PC-3 (cell line): ENCODE measurements around the gene NFYC. TPM values are rescaled to one million over a fixed set of nuclear protein-coding genes. Genes with fewer than 3 reads are reported as not detected.

Experiments
- ATAC-seq: fragments of 200-7000 bp; cut with Tn5 transposase; 2 replicates; pipeline ENCODE4 v1.9.1; 2020; ENCODE audit warnings: mild to moderate bottlenecking, moderate library complexity
- BruUV-seq: library from RNA; stranded (reverse); fragments of 400-500 nt; replicated peaks from 2 replicates; lab custom pipeline; 2021; lab: Mats Ljungman, UMichigan
- CTCF ChIA-PET: fragments of 300-600 bp; sonication (Branson Sonifier 250); formaldehyde crosslinking; loops from one replicate; lab custom pipeline; 2022; ENCODE audit warnings: antibody characterized with exemption; lab: Charles Lee
- POLR2A ChIA-PET: fragments of 300-600 bp; sonication (Branson Sonifier 250); formaldehyde crosslinking; loops from one replicate; lab custom pipeline; 2022; ENCODE audit warnings: antibody characterized with exemption; ENCODE audit not compliant: unreplicated experiment; lab: Charles Lee
- DNase-seq: peaks from one replicate; pipeline ENCODE4 v3.0.0-alpha.2; 2015
- H2AFZ ChIP-seq: fragments of 300-600 bp; sonication (generic); 2 replicates; pipeline ENCODE4 v1.6.0; 2016; ENCODE audit warnings: antibody characterized with exemption, low read length
- H3F3A ChIP-seq: fragments of 300-600 bp; sonication (generic); one replicate; pipeline ENCODE4 v1.6.0; 2017; ENCODE audit warnings: antibody characterized with exemption, low read length, control low read depth, mild to moderate bottlenecking; ENCODE audit not compliant: unreplicated experiment
- H3K27ac ChIP-seq: fragments of 300-600 bp; sonication (generic); 2 replicates; pipeline ENCODE4 v1.5.1; 2016; ENCODE audit warnings: mild to moderate bottlenecking, low read length
- H3K27me3 ChIP-seq: fragments of 300-600 bp; sonication (generic); 2 replicates; pipeline ENCODE4 v1.6.1; 2016; ENCODE audit warnings: low read length, mixed read lengths
- H3K36me3 ChIP-seq: fragments of 300-600 bp; sonication (generic); 2 replicates; pipeline ENCODE4 v1.6.1; 2016; ENCODE audit warnings: low read depth, mixed run types, low read length, mixed read lengths
- H3K4me1 ChIP-seq: fragments of 300-600 bp; sonication (generic); 2 replicates; pipeline ENCODE4 v1.5.1; 2016; ENCODE audit warnings: low read length; ENCODE audit not compliant: insufficient read depth
- H3K4me2 ChIP-seq: fragments of 300-600 bp; sonication (generic); 2 replicates; pipeline ENCODE4 v1.6.0; 2016; ENCODE audit warnings: low read length
- H3K4me3 ChIP-seq: fragments of 300-600 bp; sonication (generic); 2 replicates; pipeline ENCODE4 v1.5.1; 2016; ENCODE audit warnings: mild to moderate bottlenecking, low read length, mixed read lengths
- H3K79me2 ChIP-seq: fragments of 300-600 bp; sonication (generic); 2 replicates; pipeline ENCODE4 v1.6.1; 2017; ENCODE audit warnings: low read length, mixed read lengths
- H3K9ac ChIP-seq: fragments of 300-600 bp; sonication (generic); 2 replicates; pipeline ENCODE4 v1.6.0; 2016; ENCODE audit warnings: mild to moderate bottlenecking, low read length
- H3K9me2 ChIP-seq: fragments of 300-600 bp; sonication (generic); replicated peaks from 2 replicates; pipeline ENCODE4 v1.6.1; 2016; ENCODE audit warnings: mixed run types, low read length, mixed read lengths
- H3K9me3 ChIP-seq: fragments of 300-600 bp; sonication (generic); 2 replicates; pipeline ENCODE4 v1.6.1; 2016; ENCODE audit warnings: low read length, mixed read lengths
- H4K20me1 ChIP-seq: fragments of 300-600 bp; sonication (generic); 2 replicates; pipeline ENCODE4 v1.6.1; 2016; ENCODE audit warnings: low read length, mixed read lengths
- EZH2 ChIP-seq: fragments of 300-600 bp; sonication (generic); IDR thresholded peaks from one replicate; pipeline ENCODE4 v1.6.1; 2017; ENCODE audit warnings: antibody characterized with exemption, mild to moderate bottlenecking, low read length; ENCODE audit not compliant: unreplicated experiment
- EZH2phosphoT487 ChIP-seq: fragments of 300-600 bp; sonication (generic); IDR thresholded peaks from 2 replicates; pipeline ENCODE4 v1.6.1; 2018; ENCODE audit warnings: mild to moderate bottlenecking, antibody characterized with exemption, low read length, borderline replicate concordance
- intact Hi-C: fragments of 100-400 bp; cut with micrococcal nuclease; formaldehyde crosslinking; loops from 2 replicates; pipeline ENCODE4 v1.9.0; 2023
- total RNA-seq: library from RNA; depleted of rRNA; stranded (reverse); fragments of >200 nt; gene quantifications from 2 replicates; pipeline ENCODE4 v1.2.3, GENCODE V29; 2014
- TF ChIP-seq, protein P1 (sequence below): fragments of 300-600 bp; sonication (generic); conservative IDR thresholded peaks from 2 replicates; pipeline ENCODE4 v1.5.1; 2017; ENCODE audit warnings: antibody characterized with exemption, low read depth, mild to moderate bottlenecking, low read length

NFYC gene
- total RNA-seq, 1 experiment from 2014 or later = 52.6 TPM

DNA sequence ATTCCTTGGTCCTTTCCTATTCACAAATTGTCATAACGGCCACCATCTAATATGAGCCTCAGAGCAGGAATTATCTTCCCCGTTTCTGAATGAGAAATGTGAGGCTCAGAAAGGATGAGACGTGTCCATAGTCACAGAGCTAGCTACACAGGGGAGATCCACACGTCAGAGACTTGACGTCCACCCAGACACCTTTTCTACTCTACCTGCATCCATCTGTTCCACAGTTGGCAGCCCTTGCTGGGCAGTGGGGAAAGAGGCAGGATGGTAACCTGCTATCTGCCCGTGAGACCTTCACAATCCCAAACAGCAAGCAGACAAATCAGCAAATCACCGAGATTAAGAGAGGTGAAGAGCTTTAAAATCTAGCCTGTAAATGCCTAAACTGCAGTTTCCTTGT, 34.5 kb upstream of the NFYC start:
- H3K4me3 ChIP-seq = no peak overlapping the region
- no peaks in the 10 kb centered on the region for H4K20me1 ChIP-seq
- ChIA-PET POLR2A (no interaction called here), CTCF (no interaction called here)
- no peaks in the 10 kb centered on the region for H3K79me2 ChIP-seq
- TF ChIP-seq, protein P1, sequence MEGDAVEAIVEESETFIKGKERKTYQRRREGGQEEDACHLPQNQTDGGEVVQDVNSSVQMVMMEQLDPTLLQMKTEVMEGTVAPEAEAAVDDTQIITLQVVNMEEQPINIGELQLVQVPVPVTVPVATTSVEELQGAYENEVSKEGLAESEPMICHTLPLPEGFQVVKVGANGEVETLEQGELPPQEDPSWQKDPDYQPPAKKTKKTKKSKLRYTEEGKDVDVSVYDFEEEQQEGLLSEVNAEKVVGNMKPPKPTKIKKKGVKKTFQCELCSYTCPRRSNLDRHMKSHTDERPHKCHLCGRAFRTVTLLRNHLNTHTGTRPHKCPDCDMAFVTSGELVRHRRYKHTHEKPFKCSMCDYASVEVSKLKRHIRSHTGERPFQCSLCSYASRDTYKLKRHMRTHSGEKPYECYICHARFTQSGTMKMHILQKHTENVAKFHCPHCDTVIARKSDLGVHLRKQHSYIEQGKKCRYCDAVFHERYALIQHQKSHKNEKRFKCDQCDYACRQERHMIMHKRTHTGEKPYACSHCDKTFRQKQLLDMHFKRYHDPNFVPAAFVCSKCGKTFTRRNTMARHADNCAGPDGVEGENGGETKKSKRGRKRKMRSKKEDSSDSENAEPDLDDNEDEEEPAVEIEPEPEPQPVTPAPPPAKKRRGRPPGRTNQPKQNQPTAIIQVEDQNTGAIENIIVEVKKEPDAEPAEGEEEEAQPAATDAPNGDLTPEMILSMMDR = no peak
- TF ChIP-seq EZH2 (no peak), EZH2phosphoT487 (no peak)
- H3K27ac ChIP-seq = no peak overlapping the region
- no peaks in the 10 kb centered on the region for H3K27me3 ChIP-seq
- no peak for ATAC-seq
- no peaks in the 10 kb centered on the region for H3F3A ChIP-seq
- no peaks in the 10 kb centered on the region for H3K9me2 ChIP-seq
- no peak for DNase-seq
- intact Hi-C loops = no loop called here
- no peak overlapping the region for H2AFZ ChIP-seq
- BruUV-seq = no TSS peak
- H3K4me2 ChIP-seq = no peak overlapping the region
- no peaks in the 10 kb centered on the region for H3K4me1 ChIP-seq
- no peak overlapping the region for H3K9ac ChIP-seq
- H3K9me3 ChIP-seq = no peaks in the 10 kb centered on the region
- no peaks in the 10 kb centered on the region for H3K36me3 ChIP-seq

DNA sequence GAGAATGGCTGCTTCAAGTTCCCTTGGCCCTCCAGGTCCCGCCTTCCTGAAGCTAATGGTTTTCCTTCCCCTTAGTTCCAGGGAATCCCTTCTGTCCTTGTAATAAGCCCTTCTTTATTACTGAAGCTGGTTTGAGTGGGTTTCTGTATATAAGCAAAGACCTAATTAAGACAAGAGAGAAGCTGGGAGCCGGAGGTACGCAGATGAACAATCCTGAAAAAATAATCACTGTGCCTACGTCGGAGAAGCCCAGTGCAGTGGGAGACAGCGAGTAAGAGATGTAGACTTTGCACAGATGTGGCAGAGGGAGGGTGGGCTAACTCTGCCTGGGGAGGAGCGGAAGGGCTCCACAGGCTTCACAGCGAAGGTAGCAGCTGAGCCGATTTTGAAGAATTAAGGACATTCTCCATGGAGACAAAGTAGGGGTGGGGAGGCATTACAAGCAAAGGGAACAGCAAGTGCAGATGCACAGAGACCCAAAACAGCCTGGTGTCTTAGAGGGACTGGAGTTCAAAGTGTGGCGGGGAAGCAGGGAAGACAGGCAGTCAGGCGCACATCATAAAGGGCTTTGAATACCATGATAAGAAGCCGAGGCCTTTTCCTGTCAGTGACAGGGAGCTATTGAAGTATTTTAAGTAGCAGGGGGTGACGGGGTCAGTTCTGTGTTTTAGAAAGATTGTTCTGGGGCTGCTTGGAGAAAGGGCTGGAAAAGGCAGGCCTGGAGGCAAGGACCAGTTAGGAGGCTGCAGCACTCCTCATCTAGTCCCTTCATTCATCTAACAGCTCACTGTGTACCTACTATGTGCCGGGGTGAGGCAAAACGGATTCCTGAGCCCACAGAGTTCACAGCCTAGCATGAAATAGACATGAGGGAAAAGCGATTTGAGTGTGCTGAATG, 32.5 kb upstream of the NFYC start:
- POLR2A ChIA-PET = no interaction called here
- H3K27me3 ChIP-seq = no peaks in the 10 kb centered on the region
- TF ChIP-seq EZH2phosphoT487 (no peak), EZH2 (no peak)
- TF ChIP-seq, protein P1 = no peak
- no peak overlapping the region for H2AFZ ChIP-seq
- no peaks in the 10 kb centered on the region for H3K9me3 ChIP-seq
- intact Hi-C loops = no loop called here
- no peaks in the 10 kb centered on the region for H3K9me2 ChIP-seq
- BruUV-seq = no TSS peak
- H3K36me3 ChIP-seq = no peaks in the 10 kb centered on the region
- CTCF ChIA-PET = no interaction called here
- DNase-seq = no peak
- H3K9ac ChIP-seq = no peak overlapping the region
- H3K4me3 ChIP-seq = no peak overlapping the region
- no peaks in the 10 kb centered on the region for H4K20me1 ChIP-seq
- H3K4me1 ChIP-seq = no peaks in the 10 kb centered on the region
- H3K4me2 ChIP-seq = no peak overlapping the region
- ATAC-seq = no peak
- H3K27ac ChIP-seq = no peak overlapping the region
- no peaks in the 10 kb centered on the region for H3F3A ChIP-seq
- no peaks in the 10 kb centered on the region for H3K79me2 ChIP-seq

DNA sequence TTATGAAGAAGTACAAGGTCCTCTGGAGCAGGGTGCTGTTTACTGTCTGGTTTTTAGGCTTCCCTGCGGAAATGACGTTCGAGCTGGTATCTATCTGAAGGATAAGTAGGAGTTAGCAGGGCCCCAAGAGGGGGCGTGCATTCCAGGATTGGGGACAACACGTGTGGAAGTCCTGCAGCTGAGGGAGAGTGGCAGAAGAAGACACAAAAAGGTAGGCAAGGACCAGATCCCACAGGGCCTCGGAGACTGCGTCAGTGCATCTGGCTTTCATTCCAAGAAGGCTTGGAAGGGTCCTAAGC, 31.9 kb upstream of the NFYC start:
- H3K9me2 ChIP-seq = no peaks in the 10 kb centered on the region
- no peak overlapping the region for H3K9ac ChIP-seq
- no peaks in the 10 kb centered on the region for H3K79me2 ChIP-seq
- intact Hi-C loops = no loop called here
- no peak overlapping the region for H3K4me3 ChIP-seq
- H4K20me1 ChIP-seq = no peaks in the 10 kb centered on the region
- no TSS peak for BruUV-seq
- H3K27me3 ChIP-seq = no peaks in the 10 kb centered on the region
- no peaks in the 10 kb centered on the region for H3K9me3 ChIP-seq
- no peak overlapping the region for H3K4me2 ChIP-seq
- DNase-seq (no peak), ATAC-seq (no peak)
- CTCF ChIA-PET = no interaction called here
- H3K36me3 ChIP-seq = no peaks in the 10 kb centered on the region
- no peak overlapping the region for H3K27ac ChIP-seq
- H3K4me1 ChIP-seq = no peaks in the 10 kb centered on the region
- POLR2A ChIA-PET = no interaction called here
- no peak for TF ChIP-seq EZH2phosphoT487
- TF ChIP-seq, protein P1 = no peak
- no peak for TF ChIP-seq EZH2
- no peak overlapping the region for H2AFZ ChIP-seq
- no peaks in the 10 kb centered on the region for H3F3A ChIP-seq
